ENCODE data around the gene FXR1.
"Not testable (repeated sequence)": the region's sequence is repeated elsewhere in the genome, so short reads cannot be mapped to it uniquely, and the experiment has no call there.

FXR1 gene

DNA sequence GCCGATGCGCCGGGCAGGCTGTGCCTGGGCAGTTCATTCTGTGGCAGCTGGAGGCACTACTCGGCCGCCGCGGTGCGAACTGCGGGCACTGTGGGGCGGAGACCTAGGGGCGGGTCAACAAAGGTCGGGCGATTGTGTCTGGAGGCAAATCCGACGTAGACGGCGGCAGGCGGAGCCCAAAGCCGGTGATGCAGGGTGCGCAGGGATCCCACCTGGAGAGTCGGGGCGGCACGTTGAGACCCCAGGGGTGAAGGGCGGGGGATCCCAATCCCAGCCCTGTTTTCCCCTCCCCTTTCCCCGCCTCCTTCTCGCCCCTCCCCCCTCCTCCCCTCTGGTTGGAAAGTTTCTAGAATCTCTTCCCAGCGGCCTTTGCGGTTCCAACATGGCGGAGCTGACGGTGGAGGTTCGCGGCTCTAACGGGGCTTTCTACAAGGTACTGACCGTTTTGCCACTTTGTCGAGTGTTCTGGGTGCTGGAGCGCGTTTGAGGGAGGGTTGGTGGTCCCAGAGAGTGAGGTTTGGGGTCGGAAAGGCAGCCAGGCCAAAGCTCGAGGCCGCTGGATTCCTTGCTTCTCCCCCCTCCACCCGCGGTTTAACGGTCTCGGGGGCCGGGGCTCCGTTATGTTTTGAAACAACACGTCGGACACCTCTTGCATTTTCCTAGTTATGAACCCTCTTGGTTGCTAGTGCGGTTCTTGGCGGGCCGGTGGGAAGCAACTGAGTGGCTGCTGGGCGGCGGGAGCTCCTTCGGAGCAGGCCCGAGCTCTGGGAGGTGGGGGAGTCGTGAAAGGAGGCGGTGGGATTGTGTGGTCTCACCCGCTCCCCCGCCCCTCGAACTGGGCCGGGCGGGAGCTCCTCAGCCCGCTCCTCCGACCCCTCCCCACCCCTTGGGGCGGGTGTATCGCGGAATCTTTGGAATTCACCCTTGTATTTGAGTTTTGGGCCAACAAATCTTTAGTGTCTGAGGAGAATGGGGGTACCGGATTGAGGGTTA, at the start of gene FXR1:
Gene FXR1, plus strand, starts transcription at position 367 of the 993 bp plus-strand sequence. Its CDS starts 16 bp downstream, at position 383.
- TF ChIP-seq, protein P1, sequence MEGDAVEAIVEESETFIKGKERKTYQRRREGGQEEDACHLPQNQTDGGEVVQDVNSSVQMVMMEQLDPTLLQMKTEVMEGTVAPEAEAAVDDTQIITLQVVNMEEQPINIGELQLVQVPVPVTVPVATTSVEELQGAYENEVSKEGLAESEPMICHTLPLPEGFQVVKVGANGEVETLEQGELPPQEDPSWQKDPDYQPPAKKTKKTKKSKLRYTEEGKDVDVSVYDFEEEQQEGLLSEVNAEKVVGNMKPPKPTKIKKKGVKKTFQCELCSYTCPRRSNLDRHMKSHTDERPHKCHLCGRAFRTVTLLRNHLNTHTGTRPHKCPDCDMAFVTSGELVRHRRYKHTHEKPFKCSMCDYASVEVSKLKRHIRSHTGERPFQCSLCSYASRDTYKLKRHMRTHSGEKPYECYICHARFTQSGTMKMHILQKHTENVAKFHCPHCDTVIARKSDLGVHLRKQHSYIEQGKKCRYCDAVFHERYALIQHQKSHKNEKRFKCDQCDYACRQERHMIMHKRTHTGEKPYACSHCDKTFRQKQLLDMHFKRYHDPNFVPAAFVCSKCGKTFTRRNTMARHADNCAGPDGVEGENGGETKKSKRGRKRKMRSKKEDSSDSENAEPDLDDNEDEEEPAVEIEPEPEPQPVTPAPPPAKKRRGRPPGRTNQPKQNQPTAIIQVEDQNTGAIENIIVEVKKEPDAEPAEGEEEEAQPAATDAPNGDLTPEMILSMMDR (IDR thresholded peaks at IDR 0.05; ENCODE audit: insufficient read depth, missing control alignments), result peak; percentile 45
- DNase-seq (ENCODE audit: insufficient read length, low spot score) (peak; percentile 47), FAIRE-seq (no peak)

DNA sequence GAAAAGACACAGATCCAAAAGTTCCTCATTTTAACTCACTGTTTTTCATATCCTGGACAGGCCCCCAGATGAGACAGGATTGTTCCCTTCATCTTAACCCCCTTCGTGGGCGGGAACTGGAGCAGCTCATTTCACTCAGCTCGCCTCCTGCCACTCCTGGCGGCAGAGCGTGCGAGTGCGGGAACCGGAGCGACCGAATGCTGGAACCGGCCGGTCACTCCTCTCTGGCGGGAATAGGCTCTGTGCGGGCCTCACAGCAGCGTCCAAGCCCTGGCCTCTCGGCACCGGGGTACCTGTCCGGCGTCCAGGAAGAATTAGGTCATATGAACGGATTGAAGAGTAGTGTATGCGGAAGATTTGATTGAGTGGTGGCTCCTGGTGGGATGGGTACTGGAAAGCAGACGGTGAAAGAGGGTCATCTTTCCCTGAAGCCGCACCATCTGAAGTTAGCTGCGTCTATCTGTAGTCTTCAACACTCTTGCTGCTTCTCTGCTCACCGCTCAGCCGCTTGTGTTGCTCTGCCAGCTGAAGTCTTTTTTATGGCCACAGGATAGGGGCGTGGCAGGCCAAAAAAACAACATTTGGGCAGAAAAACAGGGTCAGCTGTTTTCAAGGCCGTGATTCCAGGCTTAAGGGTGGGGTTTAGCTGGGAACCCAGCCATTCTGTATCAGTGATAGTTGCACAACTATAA, 42.3 kb upstream of the FXR1 start:
- no peak for DNase-seq (ENCODE audit: insufficient read length, low spot score)
- FAIRE-seq, result no peak
- TF ChIP-seq, protein P1 (IDR thresholded peaks at IDR 0.05; ENCODE audit: insufficient read depth, missing control alignments), result no peak

DNA sequence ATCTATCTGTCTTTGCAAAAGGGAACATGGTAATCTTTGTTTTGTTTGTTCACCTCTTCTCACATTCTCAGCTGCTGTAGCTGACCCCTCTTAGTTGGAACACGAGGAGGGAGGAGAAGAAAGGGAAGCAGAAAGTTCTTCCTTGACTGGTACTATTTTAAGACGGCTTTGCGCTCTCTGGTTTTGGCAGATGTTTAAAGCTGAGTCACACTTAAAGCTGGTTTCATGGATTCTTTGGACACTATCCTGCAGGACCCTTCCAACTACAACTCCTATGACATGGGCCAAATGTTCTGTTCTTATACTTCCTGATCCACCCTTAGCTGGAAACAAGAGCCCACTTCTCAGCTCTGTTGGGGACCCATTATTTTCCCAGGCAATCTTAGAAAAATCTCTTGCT, 40.6 kb upstream of the FXR1 start:
- TF ChIP-seq, protein P1 (IDR thresholded peaks at IDR 0.05; ENCODE audit: insufficient read depth, missing control alignments), result no peak
- FAIRE-seq (no peak), DNase-seq (ENCODE audit: insufficient read length, low spot score) (no peak)

DNA sequence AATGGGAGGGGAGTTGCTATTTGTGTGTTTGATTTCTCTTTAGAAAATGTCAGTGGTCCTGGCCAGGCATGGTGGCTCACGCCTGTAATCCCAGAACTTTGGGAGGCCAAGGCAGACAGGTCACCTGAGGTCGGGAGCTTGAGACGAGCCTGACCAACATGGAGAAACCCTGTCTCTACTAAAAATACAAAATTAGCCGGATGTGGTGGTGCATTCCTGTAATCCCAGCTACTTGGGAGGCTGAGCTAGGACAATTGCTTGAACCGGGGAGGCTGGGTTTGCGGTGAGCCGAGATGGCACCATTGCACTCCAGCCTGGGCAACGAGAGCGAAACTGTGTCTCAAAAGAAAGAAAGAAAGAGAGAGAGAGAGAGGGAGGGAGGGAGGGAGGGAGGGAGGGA, 40.0 kb upstream of the FXR1 start:
- not testable (repeated sequence) for DNase-seq (ENCODE audit: insufficient read length, low spot score); FAIRE-seq

DNA sequence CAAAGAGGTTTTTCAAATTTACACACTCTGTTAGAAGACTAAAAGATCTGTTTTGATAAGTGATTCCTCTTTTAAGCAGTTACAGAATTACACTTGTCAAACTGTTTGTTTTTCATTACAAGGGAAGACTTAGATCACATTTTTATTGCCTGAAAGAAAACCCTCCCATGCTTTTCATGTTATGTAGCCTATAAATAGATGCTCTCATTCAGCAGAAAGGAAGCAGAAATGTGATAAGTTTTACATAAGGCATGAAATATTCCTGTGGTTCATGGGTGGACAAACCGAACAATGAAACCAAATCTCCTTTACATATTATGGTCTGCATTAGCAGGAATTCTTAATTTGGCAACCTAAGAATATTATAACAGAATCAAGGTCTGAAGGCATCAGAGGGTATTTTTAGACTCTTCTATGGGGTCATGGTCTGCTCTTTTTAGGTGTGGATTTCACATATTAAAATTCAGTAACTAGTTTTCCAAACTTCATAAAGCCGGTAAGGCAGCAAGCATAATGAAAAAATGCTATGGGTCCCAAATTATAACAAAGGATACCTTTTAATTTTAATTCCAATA, 37.3 kb upstream of the FXR1 start:
- FAIRE-seq (no peak), DNase-seq (ENCODE audit: insufficient read length, low spot score) (no peak)
- TF ChIP-seq, protein P1 (IDR thresholded peaks at IDR 0.05; ENCODE audit: insufficient read depth, missing control alignments), result no peak

DNA sequence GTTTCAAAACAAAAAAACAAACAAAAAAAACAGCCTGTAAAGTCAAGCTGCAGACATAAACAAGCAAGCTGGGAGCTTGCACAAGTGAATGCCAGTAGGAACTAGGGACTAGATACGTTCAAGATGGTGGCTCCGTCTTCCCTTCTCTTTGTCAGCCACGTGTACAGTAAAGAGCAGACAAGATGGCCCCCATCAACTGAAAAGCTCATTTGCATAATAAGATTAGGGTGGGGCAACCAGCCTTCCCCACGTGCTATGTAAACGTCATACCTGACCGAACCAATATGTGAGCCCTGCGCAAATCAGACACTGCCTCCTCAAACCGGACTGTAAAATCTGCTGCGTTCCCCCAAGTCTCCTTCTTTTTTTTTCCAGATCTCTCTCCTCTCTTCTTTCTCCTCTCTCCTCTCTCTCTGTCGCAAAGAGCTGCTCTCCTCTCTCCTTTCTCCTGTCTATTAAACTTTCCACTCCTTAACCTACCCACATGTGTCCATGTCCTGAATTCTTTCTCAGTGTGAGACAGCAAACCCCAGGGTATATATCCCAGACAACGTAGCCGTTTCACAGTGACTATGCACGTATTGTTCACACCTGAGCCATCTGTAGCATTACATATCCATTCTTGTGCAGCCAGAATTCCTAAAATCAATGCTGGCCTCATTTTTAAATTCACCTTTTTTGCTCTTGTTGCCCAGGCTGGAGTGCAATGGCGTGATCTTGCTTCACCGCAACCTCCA, 31.2 kb upstream of the FXR1 start:
- no peak for FAIRE-seq
- TF ChIP-seq, protein P1 (IDR thresholded peaks at IDR 0.05; ENCODE audit: insufficient read depth, missing control alignments), result no peak
- no peak for DNase-seq (ENCODE audit: insufficient read length, low spot score)

DNA sequence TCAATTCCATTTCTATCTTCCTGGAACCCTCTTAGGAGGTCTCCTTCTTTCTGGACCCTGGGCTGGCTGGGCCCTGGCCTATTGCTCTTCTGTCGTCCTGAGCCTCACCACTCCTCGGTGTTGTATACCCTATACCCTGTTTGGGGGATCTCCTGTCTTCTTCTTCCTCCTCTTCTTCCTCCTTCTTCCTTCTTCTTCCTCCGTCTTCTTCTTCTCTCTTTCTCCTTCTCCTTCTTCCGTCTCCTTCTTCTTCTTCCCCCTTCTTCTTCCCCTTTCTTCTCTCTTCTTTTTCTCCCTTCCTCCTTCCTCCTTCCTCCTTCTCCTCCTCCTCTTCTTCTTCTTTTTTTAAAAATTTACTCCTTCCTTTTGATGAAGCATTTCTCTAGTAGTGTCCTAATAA, 30.4 kb upstream of the FXR1 start:
- TF ChIP-seq, protein P1 (IDR thresholded peaks at IDR 0.05; ENCODE audit: insufficient read depth, missing control alignments), result no peak
- FAIRE-seq (no peak), DNase-seq (ENCODE audit: insufficient read length, low spot score) (no peak)
